ENCODE measurements around the gene SARS2. TPM values are rescaled to one million over a fixed set of nuclear protein-coding genes. Genes with fewer than 3 reads are reported as not detected.
A peak's percentile ranks its signal among the peaks of the same experiment; 100 is the strongest.
"Not testable (repeated sequence)": the region's sequence is repeated elsewhere in the genome, so short reads cannot be mapped to it uniquely, and the experiment has no call there.

SARS2 gene
- total RNA-seq, 1 donor = 6.4 TPM

DNA sequence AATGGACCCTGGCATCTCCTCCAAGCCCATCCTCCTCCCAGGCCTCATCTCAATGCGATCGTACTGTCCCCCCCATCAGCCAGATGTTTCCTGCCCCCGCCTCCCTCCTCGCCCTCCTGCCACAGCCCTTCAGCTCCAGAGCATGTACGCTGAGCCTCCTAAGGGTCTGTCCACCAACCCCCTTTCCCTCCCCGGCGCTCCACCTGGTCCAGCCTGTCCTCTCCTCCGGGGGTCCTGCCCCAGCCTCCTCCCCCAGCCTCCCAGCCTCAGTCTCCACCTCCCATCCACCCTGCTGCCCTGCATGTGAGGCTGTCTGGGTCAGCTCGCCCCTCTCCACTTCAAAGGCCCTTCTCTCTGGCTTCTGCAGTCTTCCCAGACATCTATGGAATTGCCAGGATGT, 35.6 kb downstream of the SARS2 start:
- Histone ChIP-seq H3K27me3 (ENCODE audit: insufficient read depth, low read length) (no peaks in the 10 kb centered on the region), H3K4me3 (ENCODE audit: low read length) (no peak overlapping the region), H3K9me3 (ENCODE audit: low read depth, low read length) (no peaks in the 10 kb centered on the region), H3K4me1 (ENCODE audit: insufficient read depth, low read length) (peaks cover 18% of the 10 kb centered on the region)

- no peaks in the 10 kb centered on the region for H3K9me3 ChIP-seq (ENCODE audit: low read depth, low read length)
- H3K4me3 ChIP-seq (ENCODE audit: low read length) = no peak overlapping the region
- H3K27me3 ChIP-seq (ENCODE audit: insufficient read depth, low read length) = no peaks in the 10 kb centered on the region
- H3K4me1 ChIP-seq (ENCODE audit: insufficient read depth, low read length) = peaks cover 10% of the 10 kb centered on the region
Observed at GRCh38 chr19:38893341-38893771, 37.2 kb downstream of the SARS2 start.

- no peak overlapping the region for H3K4me3 ChIP-seq (ENCODE audit: low read length)
- no peaks in the 10 kb centered on the region for H3K9me3 ChIP-seq (ENCODE audit: low read depth, low read length)
- peaks cover 5% of the 10 kb centered on the region for H3K4me1 ChIP-seq (ENCODE audit: insufficient read depth, low read length)
- H3K27me3 ChIP-seq (ENCODE audit: insufficient read depth, low read length) = no peaks in the 10 kb centered on the region
Observed at GRCh38 chr19:38892841-38893240, 37.7 kb downstream of the SARS2 start.

DNA sequence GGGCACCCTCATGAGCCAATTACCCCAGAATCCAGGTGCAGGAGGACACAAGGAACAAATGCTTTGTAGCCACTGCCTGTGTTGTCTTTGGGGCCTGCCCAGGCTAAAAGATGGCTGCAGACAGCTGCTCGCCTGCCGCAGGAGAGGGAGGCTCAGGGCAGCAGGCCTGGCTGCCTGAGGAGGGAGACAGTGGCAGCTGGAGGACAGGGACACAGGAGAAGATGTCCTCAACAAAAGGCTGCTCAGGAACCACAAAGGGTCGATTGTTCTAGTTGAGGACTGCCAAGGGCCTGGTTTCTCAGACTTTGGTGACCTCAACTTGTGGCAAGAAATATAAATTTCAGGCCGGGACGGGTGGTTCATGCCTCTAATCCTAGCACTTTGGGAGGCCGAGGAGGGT, 38.8 kb downstream of the SARS2 start:
- H3K4me3 ChIP-seq (ENCODE audit: low read length) = no peak overlapping the region
- no peaks in the 10 kb centered on the region for H3K4me1 ChIP-seq (ENCODE audit: insufficient read depth, low read length)
- no peaks in the 10 kb centered on the region for H3K27me3 ChIP-seq (ENCODE audit: insufficient read depth, low read length)
- no peaks in the 10 kb centered on the region for H3K9me3 ChIP-seq (ENCODE audit: low read depth, low read length)

- Histone ChIP-seq H3K4me1 (ENCODE audit: insufficient read depth, low read length) (no peaks in the 10 kb centered on the region), H3K4me3 (ENCODE audit: low read length) (no peak overlapping the region), H3K9me3 (ENCODE audit: low read depth, low read length) (no peaks in the 10 kb centered on the region), H3K27me3 (ENCODE audit: insufficient read depth, low read length) (no peaks in the 10 kb centered on the region)
Observed at GRCh38 chr19:38890686-38891085, 39.9 kb downstream of the SARS2 start.

GRCh38 chr19:38889803-38890202, 40.8 kb downstream of the SARS2 start:
- Histone ChIP-seq H3K9me3 (ENCODE audit: low read depth, low read length) (no peaks in the 10 kb centered on the region), H3K4me3 (ENCODE audit: low read length) (no peak overlapping the region), H3K4me1 (ENCODE audit: insufficient read depth, low read length) (no peaks in the 10 kb centered on the region), H3K27me3 (ENCODE audit: insufficient read depth, low read length) (no peaks in the 10 kb centered on the region)

- H3K4me1 ChIP-seq (ENCODE audit: insufficient read depth, low read length) = no peaks in the 10 kb centered on the region
- H3K4me3 ChIP-seq (ENCODE audit: low read length) = no peak overlapping the region
- no peaks in the 10 kb centered on the region for H3K9me3 ChIP-seq (ENCODE audit: low read depth, low read length)
- H3K27me3 ChIP-seq (ENCODE audit: insufficient read depth, low read length) = no peaks in the 10 kb centered on the region
Observed at GRCh38 chr19:38888876-38889275, 41.7 kb downstream of the SARS2 start.

- H3K9me3 ChIP-seq (ENCODE audit: low read depth, low read length) = not testable (repeated sequence)
Observed at GRCh38 chr19:38884691-38885090, 45.9 kb downstream of the SARS2 start.

GRCh38 chr19:38883286-38883685, 47.3 kb downstream of the SARS2 start:
- H3K27me3 ChIP-seq (ENCODE audit: insufficient read depth, low read length) = no peaks in the 10 kb centered on the region
- H3K4me3 ChIP-seq (ENCODE audit: low read length) = no peak overlapping the region
- no peaks in the 10 kb centered on the region for H3K9me3 ChIP-seq (ENCODE audit: low read depth, low read length)
- H3K4me1 ChIP-seq (ENCODE audit: insufficient read depth, low read length) = peaks cover 14% of the 10 kb centered on the region

More at GRCh38 chr19:38884691-38885090, 45.9 kb downstream of the SARS2 start:
- H3K4me3 ChIP-seq (ENCODE audit: low read length); H3K27me3 ChIP-seq (ENCODE audit: insufficient read depth, low read length); H3K4me1 ChIP-seq (ENCODE audit: insufficient read depth, low read length): not testable (repeated sequence)

DNA sequence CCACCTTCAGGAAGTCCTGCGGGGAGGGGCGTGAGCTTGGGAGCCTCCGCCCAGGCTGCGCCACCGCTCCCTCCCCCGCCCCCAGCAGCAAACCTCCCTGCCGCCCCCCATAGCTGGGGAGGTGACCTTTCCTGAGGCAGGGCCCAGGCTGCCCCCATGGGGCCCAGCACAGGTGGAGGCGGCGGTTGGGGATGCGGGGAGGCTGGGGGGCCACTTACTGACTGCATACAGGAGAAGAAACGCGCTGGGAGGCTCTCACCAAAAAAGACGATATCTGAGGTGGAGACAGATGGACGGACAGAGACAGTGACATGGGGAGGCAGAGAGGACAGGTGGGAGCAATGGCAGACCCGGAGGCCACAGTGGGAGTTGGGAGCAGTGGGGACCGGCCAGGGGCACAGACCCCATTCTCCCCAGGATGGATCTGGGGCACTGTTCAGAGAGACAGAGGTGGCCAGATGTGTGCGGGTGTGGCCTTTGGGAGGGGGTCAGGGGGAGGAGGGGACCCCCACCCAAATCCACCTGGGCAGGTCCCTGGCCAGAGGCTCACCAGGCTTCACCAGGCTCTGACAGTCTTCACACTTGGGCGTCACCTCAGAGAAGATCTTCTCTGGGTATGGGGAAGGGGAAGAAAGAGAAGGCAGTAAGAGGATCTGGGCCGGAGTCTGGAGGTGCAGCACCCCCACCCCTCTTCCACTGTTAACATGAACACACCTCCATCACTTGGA, 49.5 kb downstream of the SARS2 start:
- Histone ChIP-seq H3K9me3 (ENCODE audit: low read depth, low read length) (no peaks in the 10 kb centered on the region), H3K27me3 (ENCODE audit: insufficient read depth, low read length) (no peaks in the 10 kb centered on the region), H3K4me1 (ENCODE audit: insufficient read depth, low read length) (peaks cover 26% of the 10 kb centered on the region), H3K4me3 (ENCODE audit: low read length) (no peak overlapping the region)

- Histone ChIP-seq H3K9me3 (ENCODE audit: low read depth, low read length) (no peaks in the 10 kb centered on the region), H3K4me3 (ENCODE audit: low read length) (no peak overlapping the region), H3K27me3 (ENCODE audit: insufficient read depth, low read length) (no peaks in the 10 kb centered on the region), H3K4me1 (ENCODE audit: insufficient read depth, low read length) (peaks cover 26% of the 10 kb centered on the region)
Observed at GRCh38 chr19:38880076-38880881, 50.3 kb downstream of the SARS2 start.

DNA sequence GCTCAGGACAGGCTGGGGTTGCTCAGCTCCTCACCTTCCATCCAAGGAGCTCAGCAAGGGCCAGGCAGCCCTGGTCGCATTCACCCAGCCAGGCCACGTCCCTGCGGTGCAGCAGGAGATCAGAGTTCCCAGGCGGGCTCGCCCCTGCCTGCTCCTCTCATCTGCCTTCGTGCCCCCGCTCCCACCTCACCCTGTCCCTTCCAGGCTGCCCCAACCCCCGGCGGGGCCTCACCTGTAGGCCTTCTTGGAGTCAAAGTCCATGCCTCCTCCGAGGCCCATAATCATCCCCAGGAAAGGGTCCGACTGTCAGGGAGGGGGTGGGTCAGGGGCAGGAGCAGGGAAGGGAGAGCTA, 51.2 kb downstream of the SARS2 start:
- Histone ChIP-seq H3K9me3 (ENCODE audit: low read depth, low read length) (no peaks in the 10 kb centered on the region), H3K27me3 (ENCODE audit: insufficient read depth, low read length) (no peaks in the 10 kb centered on the region), H3K4me3 (ENCODE audit: low read length) (no peak overlapping the region), H3K4me1 (ENCODE audit: insufficient read depth, low read length) (peaks cover 26% of the 10 kb centered on the region)

- no peaks in the 10 kb centered on the region for H3K27me3 ChIP-seq (ENCODE audit: insufficient read depth, low read length)
- H3K4me1 ChIP-seq (ENCODE audit: insufficient read depth, low read length) = peaks cover 26% of the 10 kb centered on the region
- H3K4me3 ChIP-seq (ENCODE audit: low read length) = peak overlapping the region; percentile 42
- H3K9me3 ChIP-seq (ENCODE audit: low read depth, low read length) = no peaks in the 10 kb centered on the region
Observed at GRCh38 chr19:38878575-38879399, 51.8 kb downstream of the SARS2 start.

GRCh38 chr19:38877781-38878574, 52.6 kb downstream of the SARS2 start, which contains the start of gene RINL:
TSS of gene RINL (minus strand) at chr19:38878275. CDS start at chr19:38876742, 1,533 bp downstream.
- Histone ChIP-seq H3K4me1 (ENCODE audit: insufficient read depth, low read length) (peaks cover 26% of the 10 kb centered on the region), H3K27me3 (ENCODE audit: insufficient read depth, low read length) (no peaks in the 10 kb centered on the region), H3K4me3 (ENCODE audit: low read length) (peak within 1 kb of the TSS; percentile 42), H3K9me3 (ENCODE audit: low read depth, low read length) (no peaks in the 10 kb centered on the region)
